A172 (cell line): Measurements from ENCODE around the gene HGD. TPM values are rescaled to one million over a fixed set of nuclear protein-coding genes. Genes with fewer than 3 reads are reported as not detected.

Source experiments
- DNase-seq: peaks from one replicate; pipeline ENCODE4 v3.0.0-alpha.2; 2015; ENCODE audit warnings: low spot score
- total RNA-seq: library from RNA; depleted of rRNA; stranded (reverse); fragments of >200 nt; shearing (Covaris generic); gene quantifications from 2 replicates; pipeline ENCODE4 v1.2.3, GENCODE V29; 2014; rRNA removed

HGD gene
- total RNA-seq, 1 experiment from 2014 or later: not detected

DNA sequence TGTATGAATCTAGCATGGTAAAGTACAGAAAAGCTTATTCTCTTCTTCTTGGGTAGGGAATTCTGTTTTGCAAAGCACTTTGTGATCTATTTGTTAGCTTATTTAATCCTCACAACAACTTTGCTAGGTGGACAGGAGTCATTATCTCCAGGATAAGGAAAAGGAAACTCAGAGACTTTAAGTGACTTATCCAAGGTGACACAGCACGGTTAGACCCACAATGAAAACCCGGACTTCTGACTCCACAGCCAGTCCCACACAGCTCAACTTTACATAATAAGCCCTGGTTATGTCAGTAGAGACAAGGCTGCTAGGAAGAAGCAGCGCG is 86.3 kb downstream of the HGD start:
- DNase-seq: no peak

DNA sequence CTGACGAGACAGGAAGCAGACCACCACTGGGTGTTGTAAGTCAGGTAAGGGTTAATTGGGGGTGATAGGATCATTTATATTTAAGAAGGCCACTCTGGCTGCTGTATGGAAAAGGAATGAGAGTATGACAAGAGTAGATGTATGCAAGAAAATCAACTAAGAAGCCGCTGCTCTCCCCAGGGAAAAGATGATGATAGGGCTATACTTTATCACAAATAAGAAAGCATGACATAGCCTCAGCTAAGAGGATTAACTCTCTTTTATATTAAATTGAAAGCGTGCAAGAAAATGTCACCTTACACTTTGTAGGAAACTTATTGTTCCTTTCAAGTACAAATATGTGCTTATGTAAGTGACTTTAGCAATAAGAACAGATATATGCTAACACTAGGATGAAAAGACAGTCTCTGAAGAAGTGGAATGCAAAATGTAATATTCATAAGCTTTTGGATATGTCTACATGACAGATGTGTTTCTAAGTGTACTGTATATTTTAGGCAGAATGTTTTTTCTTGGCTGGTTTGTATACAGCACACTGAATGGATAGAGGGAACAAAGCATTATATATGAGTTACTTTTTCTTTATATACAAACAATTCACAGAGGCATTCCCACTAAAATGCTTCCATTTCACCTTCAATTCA is 94.6 kb downstream of the HGD start:
- no peak for DNase-seq

Other genes with a start within 250 kb of the HGD start
- gene FSTL1, start 231.2 kb downstream of the HGD start, total RNA-seq: 812 and 991 TPM in 2 replicates
- 203 and 290 TPM in 2 replicates for gene NDUFB4, start 85.9 kb downstream of the HGD start, total RNA-seq
- 24.4 and 33.5 TPM in 2 replicates for gene RABL3, start 60.3 kb upstream of the HGD start, total RNA-seq
- gene GTF2E1, start 60.5 kb upstream of the HGD start, total RNA-seq: 20.6 and 30.0 TPM in 2 replicates
- 0.17 and 0.36 TPM in 2 replicates for gene STXBP5L, start 226.0 kb upstream of the HGD start, total RNA-seq